ENCODE data around the gene HPCAL4. TPM values are rescaled to one million over a fixed set of nuclear protein-coding genes. Genes with fewer than 3 reads are reported as not detected.

Gene HPCAL4
- 1 to 10 TPM in 2 of 4 donors, under 1 TPM in 2; 0.86 to 1.7 (median 1.0) TPM for polyA plus RNA-seq (ENCODE audit: insufficient read length in 4 of 4)

DNA sequence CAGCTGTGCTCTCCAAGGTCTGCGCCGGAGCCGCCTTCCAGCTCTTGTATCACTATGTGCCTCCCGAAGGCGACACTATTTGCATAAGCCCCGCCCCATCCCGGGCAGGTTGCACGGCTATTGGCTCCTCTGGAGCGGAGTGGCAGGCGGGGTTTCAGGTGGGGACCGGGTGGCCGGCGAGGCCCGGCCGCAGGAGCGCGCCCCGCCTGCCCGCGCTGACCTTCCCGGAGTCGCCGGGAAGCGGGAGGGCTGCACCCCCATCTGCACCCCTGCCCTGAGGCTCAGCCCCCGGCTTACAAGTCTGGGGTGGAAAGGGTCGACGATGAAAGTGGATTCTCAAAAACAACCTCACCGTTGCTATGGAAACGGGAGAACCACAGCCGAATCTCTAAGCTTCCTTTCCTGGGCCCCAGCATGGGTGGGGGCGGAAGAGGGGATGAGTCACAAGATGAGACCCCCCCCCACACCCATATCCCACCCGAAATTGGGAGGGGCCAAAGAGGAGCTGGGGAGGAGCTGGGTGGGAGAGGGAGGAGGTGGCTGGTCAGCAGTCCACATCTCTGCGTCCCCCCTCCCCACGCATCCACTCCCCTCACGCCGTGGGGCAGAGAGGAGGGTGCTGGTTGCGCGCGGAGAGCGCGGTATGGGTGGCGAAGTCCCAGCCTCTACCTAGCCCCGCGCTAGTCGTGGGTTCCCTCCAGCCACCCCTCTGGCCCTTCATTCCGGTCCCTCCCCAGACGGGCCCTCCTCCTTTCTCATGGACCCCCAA lies at the start of gene HPCAL4:
HPCAL4 (minus strand) TSS at position 51 of the 769 bp plus-strand sequence. CDS start 6,830 bp downstream, outside the sequence.
- DNase-seq (ENCODE audit: low read depth in 4 of 4, low spot score in 3 of 4), result peak; percentile 75 to 84 (median 82)

DNA sequence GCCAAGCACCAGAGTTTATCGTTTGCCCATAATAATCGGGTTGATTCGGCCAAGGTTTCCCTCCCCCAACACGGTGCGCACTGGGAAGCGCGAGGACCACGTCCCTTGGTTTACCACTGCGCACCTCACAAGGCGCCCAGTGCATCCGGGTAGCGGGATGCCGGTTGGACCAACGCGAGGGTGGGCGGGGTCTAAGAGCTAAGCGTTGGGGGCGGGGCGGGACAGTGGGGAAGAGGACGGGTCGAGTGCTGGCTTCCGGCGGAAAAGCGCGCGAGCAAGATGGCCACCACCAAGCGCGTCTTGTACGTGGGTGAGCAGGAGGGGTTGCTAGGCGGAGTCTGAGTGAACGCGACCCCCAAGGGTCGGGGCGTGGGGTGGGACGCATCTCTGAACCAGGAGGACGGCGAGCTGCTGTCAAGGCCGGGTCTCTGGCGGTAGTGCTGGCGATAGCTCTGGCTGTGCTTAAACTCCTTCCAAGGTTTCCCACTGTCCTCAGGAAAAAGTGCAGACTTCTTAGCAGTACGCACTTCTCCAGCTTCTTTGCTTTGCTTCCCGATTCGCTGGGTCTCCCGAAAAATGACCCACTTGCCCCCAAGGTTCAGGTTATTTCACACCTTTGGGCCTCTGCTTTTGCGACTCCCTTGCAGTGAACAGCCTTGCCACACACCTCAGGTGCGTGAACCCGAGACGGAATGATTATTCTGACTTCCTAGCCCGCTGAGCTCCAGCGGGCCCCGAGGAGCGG lies 47.6 kb upstream of the HPCAL4 start, which contains the start of gene PPIE:
PPIE (plus strand) TSS at position 261 of the 745 bp plus-strand sequence; CDS start at position 280, 19 bp downstream.
- peak; percentile 78 to 86 (median 80) for DNase-seq (ENCODE audit: low read depth in 4 of 4, low spot score in 3 of 4)

DNA sequence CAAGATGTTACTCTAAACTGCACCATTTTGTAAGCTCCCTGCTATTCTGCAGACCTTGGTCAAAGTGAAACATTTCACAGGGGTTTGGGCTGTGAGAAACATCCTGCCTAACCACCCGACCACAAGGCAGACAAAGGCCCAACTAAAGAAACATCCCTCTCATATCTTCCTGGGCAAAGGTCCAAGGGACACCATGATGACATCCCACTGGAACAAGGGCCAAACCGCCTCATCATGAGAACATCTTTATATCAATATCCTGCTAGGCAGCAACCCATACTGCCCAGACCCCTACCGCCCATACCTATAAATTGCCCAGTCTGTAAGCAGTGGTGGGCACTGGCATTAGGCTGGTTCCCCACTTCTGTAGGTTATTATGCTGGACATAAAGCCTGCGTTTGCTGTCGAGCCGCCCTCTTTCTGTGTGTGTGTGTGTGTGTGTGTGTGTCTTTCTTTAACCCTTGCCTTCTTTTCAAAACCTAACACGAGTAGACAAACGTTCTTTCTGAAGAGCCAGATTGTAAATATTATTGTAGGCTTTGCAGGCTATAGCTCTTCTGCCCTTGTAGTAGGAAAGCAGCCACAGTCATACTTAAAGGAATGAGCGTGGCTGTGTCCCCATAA lies 46.4 kb upstream of the HPCAL4 start:
- DNase-seq (ENCODE audit: low read depth in 4 of 4, low spot score in 3 of 4), result no peak

DNA sequence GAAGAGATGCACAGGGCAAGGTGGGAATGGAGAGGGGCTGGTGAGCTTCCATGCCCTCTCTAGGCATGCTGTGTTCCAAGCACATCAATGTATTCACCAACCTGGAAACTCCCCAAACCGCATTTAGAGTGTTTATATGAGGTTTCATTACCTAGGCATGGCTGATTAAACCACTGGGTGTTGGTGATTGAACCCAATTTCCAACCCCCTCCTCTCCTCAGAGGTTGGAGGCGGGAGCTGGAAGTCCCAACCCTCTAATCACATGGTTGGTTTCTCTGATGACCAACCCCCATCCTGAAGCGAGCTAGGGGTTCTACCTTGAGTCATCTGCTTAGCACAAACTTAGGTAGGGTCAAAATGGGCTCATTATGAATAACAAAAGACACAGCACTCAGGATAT lies 44.5 kb upstream of the HPCAL4 start:
- DNase-seq (ENCODE audit: low read depth in 4 of 4, low spot score in 3 of 4), result no peak

DNA sequence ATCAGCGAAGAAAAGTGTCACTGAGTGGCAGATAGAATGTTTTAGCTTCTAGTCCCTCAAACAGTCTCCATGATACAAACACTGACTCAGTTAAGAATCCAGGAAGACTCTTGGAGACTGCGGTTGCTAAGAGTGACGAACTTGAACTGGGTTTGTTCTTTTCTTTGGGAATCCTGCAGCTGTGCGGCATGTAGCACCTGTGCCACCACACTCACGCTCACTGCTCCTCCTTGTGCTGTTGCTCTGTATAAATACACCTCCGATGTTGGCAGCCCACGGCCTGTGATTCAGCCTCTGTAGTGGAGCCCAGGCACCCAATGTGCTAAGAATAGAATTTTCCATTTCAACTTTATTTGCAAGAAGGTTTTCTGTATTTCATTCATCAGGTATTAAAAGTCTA lies 41.9 kb upstream of the HPCAL4 start:
- no peak for DNase-seq (ENCODE audit: low read depth in 4 of 4, low spot score in 3 of 4)

DNA sequence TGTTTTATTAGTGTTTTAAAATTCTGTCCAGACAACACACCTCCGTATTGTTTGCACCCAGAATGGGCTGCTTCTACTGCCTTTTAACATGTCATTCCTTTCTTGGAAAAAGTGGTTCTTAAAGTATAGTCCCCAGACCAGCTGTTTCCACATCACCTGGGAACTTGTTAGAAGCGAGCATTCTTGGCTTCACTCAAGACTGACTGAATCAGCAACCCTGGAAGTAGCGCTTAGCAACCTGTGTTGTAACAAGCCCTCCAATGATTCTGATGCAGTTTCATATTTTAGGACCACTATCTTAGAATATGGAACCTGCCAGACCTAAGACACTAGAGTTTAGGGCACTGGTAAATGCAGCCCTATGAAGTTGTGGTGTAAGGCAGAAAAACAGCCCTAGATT lies 41.5 kb upstream of the HPCAL4 start:
- DNase-seq (ENCODE audit: low read depth in 4 of 4, low spot score in 3 of 4), result no peak

DNA sequence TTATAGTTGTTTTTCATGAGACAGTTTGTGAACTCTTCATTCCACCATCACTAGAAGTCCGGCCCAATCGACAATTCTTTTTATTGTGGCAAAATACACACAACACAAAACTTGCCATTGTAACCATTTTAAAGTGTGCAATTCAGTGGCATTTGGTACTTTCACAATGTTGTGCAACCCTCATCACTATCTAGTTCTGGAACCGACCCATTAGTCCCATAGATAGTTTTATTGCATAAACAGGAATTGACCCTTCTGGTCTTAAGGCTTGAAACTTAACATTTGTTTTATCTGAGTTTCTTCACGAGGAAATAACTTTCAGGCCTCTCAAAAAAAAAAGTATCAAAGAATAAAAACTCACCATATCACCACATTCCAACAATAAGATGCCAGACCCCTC lies 38.6 kb upstream of the HPCAL4 start:
- no peak for DNase-seq (ENCODE audit: low read depth in 4 of 4, low spot score in 3 of 4)

DNA sequence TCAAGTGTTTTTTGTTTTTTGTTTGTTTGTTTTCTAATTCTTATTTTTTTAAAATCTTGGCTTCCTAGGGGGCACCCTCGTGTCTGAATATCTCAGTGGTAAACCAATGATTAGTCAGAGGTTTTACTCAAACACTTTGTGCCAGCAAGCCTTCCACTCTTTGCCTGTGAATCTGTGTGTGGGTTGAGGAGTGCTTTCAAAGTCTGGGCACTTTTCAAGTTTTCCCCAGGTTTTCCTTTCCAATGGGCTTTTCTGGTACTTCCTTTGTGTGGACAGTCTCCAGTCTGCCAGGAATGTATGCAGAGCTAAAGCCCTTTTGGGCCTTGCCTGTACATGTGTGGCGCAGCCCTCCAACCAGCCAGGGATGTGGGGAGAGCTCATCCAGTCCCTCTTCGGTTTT lies 37.8 kb upstream of the HPCAL4 start:
- no peak for DNase-seq (ENCODE audit: low read depth in 4 of 4, low spot score in 3 of 4)

DNA sequence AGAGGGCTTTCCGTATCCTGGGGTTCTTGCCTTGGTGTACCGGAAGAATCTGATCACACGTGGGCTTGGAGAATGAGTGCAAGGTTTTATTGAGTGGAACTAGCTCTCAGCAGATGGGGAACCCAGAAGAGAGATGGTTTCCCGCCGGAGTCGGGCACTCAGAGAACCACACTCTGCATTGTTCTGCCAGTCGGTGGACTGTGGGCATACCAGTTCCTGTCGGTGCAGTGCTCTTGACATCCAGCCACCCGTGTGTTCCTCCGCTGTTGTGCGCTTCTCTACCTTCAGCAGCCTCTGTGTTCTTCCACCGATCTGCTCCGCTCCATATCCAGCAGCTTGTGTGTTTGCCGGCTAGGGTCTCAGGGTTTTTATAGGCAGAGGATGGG lies 36.7 kb upstream of the HPCAL4 start:
- DNase-seq (ENCODE audit: low read depth in 4 of 4, low spot score in 3 of 4), result no peak

DNA sequence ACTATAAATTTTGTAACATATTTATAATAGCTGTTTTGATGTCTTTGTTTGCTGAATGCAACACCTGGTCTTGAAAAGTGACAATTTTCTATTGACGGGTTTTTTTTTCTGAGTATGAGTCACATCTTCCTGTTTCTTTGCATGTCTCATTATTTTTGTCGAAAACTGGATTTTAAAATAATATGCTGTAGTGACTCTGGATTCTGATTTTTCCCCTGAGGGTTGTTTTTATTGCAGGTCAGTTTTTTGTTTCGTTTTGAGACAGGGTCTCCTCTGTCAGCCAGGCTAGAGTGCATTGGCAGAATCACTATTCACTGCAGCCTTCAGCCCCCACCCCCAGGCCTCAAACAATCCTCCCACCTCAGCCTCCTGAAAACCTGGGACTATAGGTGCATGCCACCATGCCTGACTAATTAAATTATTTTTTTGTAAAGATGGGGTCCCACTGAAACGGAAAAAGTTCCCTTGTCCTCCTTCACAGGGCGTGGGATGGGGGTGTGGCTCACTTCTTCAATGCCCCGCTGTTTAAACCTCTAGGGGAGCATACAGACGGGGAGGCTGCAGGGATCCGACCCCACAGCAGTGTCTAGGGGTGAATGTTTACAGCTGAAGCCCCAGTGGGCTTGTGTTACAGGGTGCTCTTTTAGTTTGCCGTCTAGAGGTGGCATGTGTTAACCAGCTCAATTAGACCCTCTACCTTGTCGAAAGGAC lies 36.1 kb upstream of the HPCAL4 start:
- no peak for DNase-seq (ENCODE audit: low read depth in 4 of 4, low spot score in 3 of 4)

DNA sequence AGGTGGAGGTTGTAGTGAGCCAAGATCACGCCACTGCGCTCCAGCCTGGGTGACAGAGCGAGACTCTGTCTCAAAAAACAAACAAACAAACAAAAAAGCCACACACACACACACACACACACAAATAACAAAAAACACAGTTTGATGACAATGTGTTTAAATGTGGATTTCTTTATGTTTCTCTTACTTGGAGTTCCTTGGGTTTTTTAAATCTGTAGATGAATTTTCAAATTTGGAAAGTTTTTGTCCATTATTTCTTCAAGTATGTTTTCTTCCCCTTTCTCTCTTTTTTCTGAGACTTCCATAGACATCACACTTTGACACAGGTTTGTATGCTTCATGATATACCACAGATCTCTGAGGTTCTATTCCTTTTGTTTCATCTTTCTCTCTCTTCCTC lies 35.4 kb upstream of the HPCAL4 start:
- DNase-seq (ENCODE audit: low read depth in 4 of 4, low spot score in 3 of 4), result no peak

DNA sequence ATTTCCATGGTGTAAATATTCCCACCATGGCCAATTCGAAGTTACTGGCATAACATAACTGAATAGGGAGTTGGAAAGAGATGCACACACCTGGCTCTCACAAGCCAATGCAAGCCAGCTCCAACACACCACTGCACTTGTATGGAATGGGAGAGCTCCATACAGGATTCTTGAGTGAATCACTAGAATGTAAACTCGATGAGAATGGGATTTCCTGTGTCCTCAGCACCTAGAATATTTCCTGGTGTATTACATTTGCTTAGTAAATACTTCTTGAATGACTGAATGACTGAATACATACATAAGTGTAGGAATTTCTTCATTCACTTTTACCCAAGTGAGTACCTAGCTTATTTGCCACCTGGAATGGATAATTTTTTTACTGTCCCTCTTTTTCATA lies 31.3 kb upstream of the HPCAL4 start:
- no peak for DNase-seq (ENCODE audit: low read depth in 4 of 4, low spot score in 3 of 4)

DNA sequence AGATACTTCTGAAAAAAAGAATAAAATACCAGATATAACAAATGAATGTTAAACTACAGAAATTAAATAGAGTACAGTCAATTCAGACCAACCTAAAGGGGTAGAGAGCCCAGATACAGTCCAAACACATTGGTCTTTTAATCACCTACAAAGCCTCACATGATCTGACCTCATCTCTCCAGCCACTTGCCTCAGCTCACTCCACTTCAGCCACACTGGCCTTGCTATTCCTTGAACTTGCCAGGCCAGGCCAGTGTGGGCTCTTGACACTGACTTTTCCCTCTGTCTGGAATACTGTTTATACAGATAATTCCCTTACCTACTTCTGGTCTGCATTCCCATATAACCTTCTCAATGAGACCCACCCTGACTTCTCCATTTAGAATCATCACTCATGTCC lies 30.4 kb upstream of the HPCAL4 start:
- no peak for DNase-seq (ENCODE audit: low read depth in 4 of 4, low spot score in 3 of 4)

DNA sequence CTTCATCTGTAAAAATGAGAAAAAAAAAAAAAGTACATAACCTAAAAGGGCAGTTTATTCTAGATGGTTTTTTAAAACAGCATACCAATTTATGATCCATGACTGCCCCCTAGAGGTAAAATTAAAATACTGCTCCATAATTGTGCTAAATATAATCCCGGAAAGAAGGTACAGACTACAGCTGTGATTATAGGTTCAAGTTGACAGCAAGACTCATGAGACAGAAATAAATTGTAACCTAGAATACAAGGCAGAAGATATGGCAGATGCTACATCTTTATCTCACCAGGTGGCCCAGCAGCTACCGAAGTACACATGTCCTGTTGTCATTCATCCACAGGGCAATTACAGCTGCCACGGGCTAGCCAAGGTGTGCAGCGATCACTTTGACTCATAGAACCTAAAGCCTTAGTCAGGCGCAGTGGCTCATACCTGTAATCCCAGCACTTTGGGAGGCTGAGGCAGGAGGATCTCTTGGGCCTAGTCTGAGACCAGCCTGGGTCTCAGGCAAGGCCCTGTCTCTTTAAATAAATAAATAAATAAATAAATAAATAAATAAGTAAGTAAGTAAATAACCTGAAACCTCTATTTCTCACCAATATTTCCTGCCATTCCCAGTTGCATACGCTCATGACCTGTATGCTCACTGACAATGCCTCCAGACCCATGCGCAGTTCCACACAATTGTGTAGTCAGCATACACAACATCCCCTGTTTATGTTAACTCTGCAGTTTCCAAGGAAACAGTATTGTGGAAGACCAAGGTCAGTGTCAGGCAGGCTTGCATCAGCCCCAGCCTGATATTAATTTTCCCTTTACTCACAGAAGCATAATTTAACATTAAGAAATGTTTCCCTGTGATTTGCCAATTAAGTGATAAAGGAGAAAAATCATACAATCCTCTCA lies 29.1 kb upstream of the HPCAL4 start:
- DNase-seq (ENCODE audit: low read depth in 4 of 4, low spot score in 3 of 4), result peak; percentile 42 to 65 (median 50)

DNA sequence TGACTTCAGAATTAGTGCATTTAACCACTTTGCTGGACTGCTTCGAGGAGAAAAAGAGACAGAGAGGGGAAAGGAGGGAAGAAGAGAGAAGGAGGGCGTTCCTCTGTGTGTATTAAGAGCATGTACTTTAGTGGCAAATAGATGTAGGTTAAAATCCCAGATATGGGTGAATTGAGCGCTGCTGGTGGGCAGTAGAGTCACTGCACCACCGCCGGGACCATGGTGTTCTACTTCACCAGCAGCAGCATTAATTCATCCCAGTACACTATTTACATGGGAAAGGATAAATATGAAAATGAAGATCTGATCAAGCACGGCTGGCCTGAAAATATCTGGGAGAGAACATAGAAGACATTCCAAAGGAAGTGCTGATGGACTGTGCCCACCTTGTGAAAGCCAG lies 26.6 kb upstream of the HPCAL4 start:
- no peak for DNase-seq (ENCODE audit: low read depth in 4 of 4, low spot score in 3 of 4)

DNA sequence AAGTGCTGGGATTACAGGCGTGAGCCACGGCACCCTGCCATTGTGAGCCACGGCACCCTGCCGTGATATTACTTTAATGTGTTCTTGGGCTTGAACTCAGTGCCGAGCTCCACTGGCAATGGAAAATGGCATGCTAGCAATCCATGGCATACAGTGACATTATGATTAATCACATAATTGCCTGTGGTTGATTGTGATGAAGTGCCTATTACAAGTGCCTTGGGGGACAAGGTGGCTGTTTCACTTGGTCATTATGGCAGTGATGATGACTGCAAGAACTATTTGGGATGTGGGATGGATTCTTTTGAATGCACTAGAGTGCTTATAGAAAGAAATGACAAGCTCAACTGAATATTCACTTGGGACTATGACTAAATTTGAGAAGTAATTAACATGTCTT lies 22.3 kb upstream of the HPCAL4 start:
- DNase-seq (ENCODE audit: low read depth in 4 of 4, low spot score in 3 of 4), result no peak

DNA sequence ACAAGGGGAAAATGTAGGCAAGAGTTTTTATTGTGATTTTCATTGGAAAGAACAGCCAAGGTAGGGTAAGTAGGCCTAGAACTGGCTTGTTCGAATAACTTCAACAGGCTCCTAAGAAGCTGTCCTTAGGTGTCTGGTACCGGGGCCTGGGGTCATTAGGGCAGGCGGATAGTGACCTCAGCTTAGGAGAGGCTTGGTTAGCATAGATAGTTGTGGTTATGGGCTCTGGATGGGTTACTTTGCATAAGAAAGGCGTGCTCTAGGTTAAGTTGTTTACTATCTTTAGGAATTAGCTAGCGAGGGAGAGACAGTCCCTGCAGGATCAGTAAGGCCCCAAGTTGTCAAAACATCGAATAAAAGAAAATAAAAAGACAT lies 20.7 kb upstream of the HPCAL4 start:
- DNase-seq (ENCODE audit: low read depth in 4 of 4, low spot score in 3 of 4), result no peak

DNA sequence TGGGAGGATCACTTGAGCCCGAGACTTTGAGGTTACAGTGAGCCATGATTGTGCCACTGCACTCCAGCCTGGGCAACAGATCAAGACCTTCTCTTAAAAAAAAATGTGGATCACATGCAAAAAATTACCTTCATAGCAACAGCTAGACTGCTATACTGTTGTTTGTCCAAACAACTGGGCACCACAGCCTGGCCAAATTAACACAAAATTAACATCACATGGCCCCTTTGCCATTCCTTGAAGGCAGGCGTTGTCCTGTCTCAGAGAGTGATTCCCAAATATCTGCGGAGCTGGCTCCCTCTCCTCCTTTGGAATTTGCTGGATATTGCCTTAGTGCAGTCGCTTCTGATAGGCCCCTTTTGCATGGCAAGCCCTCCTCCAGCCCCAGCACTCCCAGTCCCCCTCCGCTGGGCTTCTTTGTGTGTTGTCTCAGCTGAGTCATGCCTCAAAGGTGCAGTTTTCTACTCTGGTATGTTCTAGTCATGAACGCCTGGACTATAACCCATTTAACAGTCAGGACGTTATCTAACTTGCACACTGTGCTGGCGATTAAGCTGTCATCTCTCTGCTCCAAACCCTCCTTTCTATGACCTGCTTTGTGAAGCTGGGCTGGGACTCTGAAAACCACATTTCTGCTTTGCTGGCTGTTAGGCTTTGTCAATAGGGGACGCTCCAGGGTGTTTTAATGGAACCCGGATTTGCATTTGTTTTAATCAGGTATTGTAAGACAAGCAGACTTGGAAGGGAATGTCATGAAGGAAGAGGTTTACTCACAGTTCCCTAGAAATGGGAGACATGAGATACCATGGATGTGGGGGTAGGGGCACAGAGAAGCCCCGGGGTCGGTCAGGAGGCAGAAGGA lies 20.1 kb upstream of the HPCAL4 start:
- no peak for DNase-seq (ENCODE audit: low read depth in 4 of 4, low spot score in 3 of 4)

DNA sequence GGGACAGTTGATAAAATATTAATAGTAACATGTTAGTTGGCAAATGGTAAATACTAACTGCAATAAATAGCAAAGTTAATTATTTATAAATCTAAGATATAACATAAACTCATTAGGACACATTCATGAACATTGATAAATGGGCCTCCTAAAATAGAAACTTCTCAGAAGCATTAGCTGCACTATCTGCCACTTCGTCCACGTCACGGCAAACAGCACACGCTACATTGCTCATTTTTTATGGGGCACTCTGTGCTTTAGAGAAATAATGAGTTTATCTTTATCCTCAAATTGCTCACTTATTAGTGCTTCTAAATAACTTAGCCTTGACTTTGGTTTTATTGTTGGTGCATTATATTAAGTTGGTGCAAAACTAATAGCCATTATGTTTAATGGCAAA lies 16.3 kb upstream of the HPCAL4 start:
- DNase-seq (ENCODE audit: low read depth in 4 of 4, low spot score in 3 of 4), result no peak

Data from right renal pelvis (tissue), 4 donors.